Measurements from ENCODE around the gene RPS19BP1. TPM values are rescaled to one million over a fixed set of nuclear protein-coding genes. Genes with fewer than 3 reads are reported as not detected.

Gene RPS19BP1
- total RNA-seq, 1 experiment from 2014 or later, result 102 TPM

- no peak for TF ChIP-seq ATF6 (CRISPR knock-in tag; IDR thresholded peaks at IDR 0.05)
- no peak for TF ChIP-seq AR (CRISPR knock-in tag; IDR thresholded peaks at IDR 0.05)
- TF ChIP-seq, protein P1, sequence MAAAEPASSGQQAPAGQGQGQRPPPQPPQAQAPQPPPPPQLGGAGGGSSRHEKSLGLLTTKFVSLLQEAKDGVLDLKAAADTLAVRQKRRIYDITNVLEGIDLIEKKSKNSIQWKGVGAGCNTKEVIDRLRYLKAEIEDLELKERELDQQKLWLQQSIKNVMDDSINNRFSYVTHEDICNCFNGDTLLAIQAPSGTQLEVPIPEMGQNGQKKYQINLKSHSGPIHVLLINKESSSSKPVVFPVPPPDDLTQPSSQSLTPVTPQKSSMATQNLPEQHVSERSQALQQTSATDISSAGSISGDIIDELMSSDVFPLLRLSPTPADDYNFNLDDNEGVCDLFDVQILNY (CRISPR knock-in tag; IDR thresholded peaks at IDR 0.05), result no peak
- TF ChIP-seq GTF2I (CRISPR knock-in tag; conservative IDR thresholded peaks at IDR 0.05), result no peak
- no peak for TF ChIP-seq JUN (CRISPR knock-in tag; IDR thresholded peaks at IDR 0.05)
- TF ChIP-seq GABPB1 (CRISPR knock-in tag; IDR thresholded peaks at IDR 0.05), result peak; percentile 72
- TF ChIP-seq, protein P2, sequence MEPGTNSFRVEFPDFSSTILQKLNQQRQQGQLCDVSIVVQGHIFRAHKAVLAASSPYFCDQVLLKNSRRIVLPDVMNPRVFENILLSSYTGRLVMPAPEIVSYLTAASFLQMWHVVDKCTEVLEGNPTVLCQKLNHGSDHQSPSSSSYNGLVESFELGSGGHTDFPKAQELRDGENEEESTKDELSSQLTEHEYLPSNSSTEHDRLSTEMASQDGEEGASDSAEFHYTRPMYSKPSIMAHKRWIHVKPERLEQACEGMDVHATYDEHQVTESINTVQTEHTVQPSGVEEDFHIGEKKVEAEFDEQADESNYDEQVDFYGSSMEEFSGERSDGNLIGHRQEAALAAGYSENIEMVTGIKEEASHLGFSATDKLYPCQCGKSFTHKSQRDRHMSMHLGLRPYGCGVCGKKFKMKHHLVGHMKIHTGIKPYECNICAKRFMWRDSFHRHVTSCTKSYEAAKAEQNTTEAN (CRISPR knock-in tag; IDR thresholded peaks at IDR 0.05), result 0 out of 2 replicates have a peak, but pooled peaks have one; percentile 81
- peak; percentile 81 for TF ChIP-seq MYBL2 (CRISPR knock-in tag; IDR thresholded peaks at IDR 0.05)
- no peak for TF ChIP-seq ZNF219 (CRISPR knock-in tag; IDR thresholded peaks at IDR 0.05; ENCODE audit: borderline replicate concordance)
- TF ChIP-seq ZBTB21 (CRISPR knock-in tag; IDR thresholded peaks at IDR 0.05; ENCODE audit: borderline replicate concordance), result no peak
- TF ChIP-seq NR1H2 (CRISPR knock-in tag; IDR thresholded peaks at IDR 0.05), result no peak
- TF ChIP-seq, protein P3, sequence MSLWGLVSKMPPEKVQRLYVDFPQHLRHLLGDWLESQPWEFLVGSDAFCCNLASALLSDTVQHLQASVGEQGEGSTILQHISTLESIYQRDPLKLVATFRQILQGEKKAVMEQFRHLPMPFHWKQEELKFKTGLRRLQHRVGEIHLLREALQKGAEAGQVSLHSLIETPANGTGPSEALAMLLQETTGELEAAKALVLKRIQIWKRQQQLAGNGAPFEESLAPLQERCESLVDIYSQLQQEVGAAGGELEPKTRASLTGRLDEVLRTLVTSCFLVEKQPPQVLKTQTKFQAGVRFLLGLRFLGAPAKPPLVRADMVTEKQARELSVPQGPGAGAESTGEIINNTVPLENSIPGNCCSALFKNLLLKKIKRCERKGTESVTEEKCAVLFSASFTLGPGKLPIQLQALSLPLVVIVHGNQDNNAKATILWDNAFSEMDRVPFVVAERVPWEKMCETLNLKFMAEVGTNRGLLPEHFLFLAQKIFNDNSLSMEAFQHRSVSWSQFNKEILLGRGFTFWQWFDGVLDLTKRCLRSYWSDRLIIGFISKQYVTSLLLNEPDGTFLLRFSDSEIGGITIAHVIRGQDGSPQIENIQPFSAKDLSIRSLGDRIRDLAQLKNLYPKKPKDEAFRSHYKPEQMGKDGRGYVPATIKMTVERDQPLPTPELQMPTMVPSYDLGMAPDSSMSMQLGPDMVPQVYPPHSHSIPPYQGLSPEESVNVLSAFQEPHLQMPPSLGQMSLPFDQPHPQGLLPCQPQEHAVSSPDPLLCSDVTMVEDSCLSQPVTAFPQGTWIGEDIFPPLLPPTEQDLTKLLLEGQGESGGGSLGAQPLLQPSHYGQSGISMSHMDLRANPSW (CRISPR knock-in tag; conservative IDR thresholded peaks at IDR 0.05; ENCODE audit: low read depth), result no peak
- no peak for TF ChIP-seq EMX1 (CRISPR knock-in tag; IDR thresholded peaks at IDR 0.05)
- no peak for TF ChIP-seq NR3C1 (CRISPR knock-in tag; conservative IDR thresholded peaks at IDR 0.05; ENCODE audit: low read depth)
- TF ChIP-seq, protein P4, sequence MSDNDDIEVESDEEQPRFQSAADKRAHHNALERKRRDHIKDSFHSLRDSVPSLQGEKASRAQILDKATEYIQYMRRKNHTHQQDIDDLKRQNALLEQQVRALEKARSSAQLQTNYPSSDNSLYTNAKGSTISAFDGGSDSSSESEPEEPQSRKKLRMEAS (CRISPR knock-in tag; IDR thresholded peaks at IDR 0.05), result peak; percentile 94
- peak; percentile 80; the same call in 1 of the 2 replicates for TF ChIP-seq USF1 (CRISPR knock-in tag; IDR thresholded peaks at IDR 0.05)
- no peak for TF ChIP-seq ZNF138 (CRISPR knock-in tag; conservative IDR thresholded peaks at IDR 0.05)
- TF ChIP-seq TCF7 (CRISPR knock-in tag; IDR thresholded peaks at IDR 0.05; ENCODE audit: low read depth), result peak; percentile 40; the same call in 1 of the 2 replicates
- peak; percentile 79; the same call in 1 of the 2 replicates for TF ChIP-seq ETV6 (CRISPR knock-in tag; IDR thresholded peaks at IDR 0.05)
- 0 out of 2 replicates have a peak, but pooled peaks have one; percentile 14 for TF ChIP-seq RELA (CRISPR knock-in tag; IDR thresholded peaks at IDR 0.05; ENCODE audit: borderline replicate concordance)
- TF ChIP-seq ZNF423 (CRISPR knock-in tag; IDR thresholded peaks at IDR 0.05), result no peak
- TF ChIP-seq, protein P5, sequence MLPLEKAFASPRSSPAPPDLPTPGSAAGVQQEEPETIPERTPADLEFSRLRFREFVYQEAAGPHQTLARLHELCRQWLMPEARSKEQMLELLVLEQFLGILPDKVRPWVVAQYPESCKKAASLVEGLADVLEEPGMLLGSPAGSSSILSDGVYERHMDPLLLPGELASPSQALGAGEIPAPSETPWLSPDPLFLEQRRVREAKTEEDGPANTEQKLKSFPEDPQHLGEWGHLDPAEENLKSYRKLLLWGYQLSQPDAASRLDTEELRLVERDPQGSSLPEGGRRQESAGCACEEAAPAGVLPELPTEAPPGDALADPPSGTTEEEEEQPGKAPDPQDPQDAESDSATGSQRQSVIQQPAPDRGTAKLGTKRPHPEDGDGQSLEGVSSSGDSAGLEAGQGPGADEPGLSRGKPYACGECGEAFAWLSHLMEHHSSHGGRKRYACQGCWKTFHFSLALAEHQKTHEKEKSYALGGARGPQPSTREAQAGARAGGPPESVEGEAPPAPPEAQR (CRISPR knock-in tag; IDR thresholded peaks at IDR 0.05), result no peak
- TF ChIP-seq HMGXB4 (CRISPR knock-in tag; IDR thresholded peaks at IDR 0.05), result peak; percentile 33; the same call in 1 of the 2 replicates
- TF ChIP-seq ZNF317 (CRISPR knock-in tag; IDR thresholded peaks at IDR 0.05; ENCODE audit: borderline replicate concordance, low read depth), result no peak
- no peak for TF ChIP-seq ZNF671 (CRISPR knock-in tag; IDR thresholded peaks at IDR 0.05)
Measured at GRCh38 chr22:39502109-39502788, 30.3 kb downstream of the RPS19BP1 start, which contains the start of gene MIEF1 (continued).

Data from WTC11 (cell line).